ENCODE measurements around the gene SHC3. TPM values are rescaled to one million over a fixed set of nuclear protein-coding genes. Genes with fewer than 3 reads are reported as not detected.

Gene SHC3
- total RNA-seq, 2 donors from 2014 or later = 5.7 to 6.9 TPM

GRCh38 chr9:89025553-89025952 lies 153.1 kb downstream of the SHC3 start:
- ATAC-seq (no peak), DNase-seq (no peak)
- Histone ChIP-seq H3K27ac (no peak overlapping the region), H3K36me3 (replicated peaks in 1 of 2; ENCODE audit: insufficient read depth in 1 of 2, low read depth in 2 of 2) (no peaks in the 10 kb centered on the region), H3K9me3 (no peaks in the 10 kb centered on the region), H3K27me3 (no peaks in the 10 kb centered on the region), H3K4me1 (no peaks in the 10 kb centered on the region), H3K4me3 (no peak overlapping the region)
- TF ChIP-seq CTCF (IDR thresholded peaks at IDR 0.05) (no peak), POLR2A (IDR thresholded peaks at IDR 0.05) (no peak)
- intact Hi-C loops (cut with DNase I) = no loop called here

- H3K27ac ChIP-seq = no peak overlapping the region
Observed at GRCh38 chr9:89024727-89025126, 153.9 kb downstream of the SHC3 start.

GRCh38 chr9:89023740-89024139 lies 154.9 kb downstream of the SHC3 start:
- intact Hi-C loops (cut with DNase I) = no loop called here
- no peaks in the 10 kb centered on the region for H3K27me3 ChIP-seq
- H3K4me3 ChIP-seq = no peak overlapping the region
- ATAC-seq (no peak), DNase-seq (no peak)
- no peaks in the 10 kb centered on the region for H3K4me1 ChIP-seq
- 59 to 71% methylated on average over 3 of the region's 3 CpGs for WGBS, 2 donors
- H3K27ac ChIP-seq = no peak overlapping the region
- TF ChIP-seq CTCF (IDR thresholded peaks at IDR 0.05) (no peak), POLR2A (IDR thresholded peaks at IDR 0.05) (no peak)
- no peaks in the 10 kb centered on the region for H3K9me3 ChIP-seq
- no peaks in the 10 kb centered on the region for H3K36me3 ChIP-seq (replicated peaks in 1 of 2; ENCODE audit: insufficient read depth in 1 of 2, low read depth in 2 of 2)

More at GRCh38 chr9:89024727-89025126, 153.9 kb downstream of the SHC3 start:
- ATAC-seq (no peak), DNase-seq (no peak)
- H3K4me1 ChIP-seq = no peaks in the 10 kb centered on the region
- whole genome bisulfite sequencing, 2 donors = 78 to 83% methylated on average over 4 of the region's 4 CpGs
- H3K4me3 ChIP-seq = no peak overlapping the region
- intact Hi-C loops (cut with DNase I) = no loop called here
- no peaks in the 10 kb centered on the region for H3K36me3 ChIP-seq (replicated peaks in 1 of 2; ENCODE audit: insufficient read depth in 1 of 2, low read depth in 2 of 2)
- H3K9me3 ChIP-seq = no peaks in the 10 kb centered on the region
- TF ChIP-seq POLR2A (IDR thresholded peaks at IDR 0.05) (no peak), CTCF (IDR thresholded peaks at IDR 0.05) (no peak)
- H3K27me3 ChIP-seq = no peaks in the 10 kb centered on the region

GRCh38 chr9:89022902-89023301 lies 155.7 kb downstream of the SHC3 start:
- H3K27ac ChIP-seq = no peak overlapping the region
- no peaks in the 10 kb centered on the region for H3K9me3 ChIP-seq
- TF ChIP-seq CTCF (IDR thresholded peaks at IDR 0.05) (no peak), POLR2A (IDR thresholded peaks at IDR 0.05) (no peak)
- ATAC-seq = no peak
- WGBS, 2 donors = 75 to 83% methylated on average over 2 of the region's 2 CpGs
- no peaks in the 10 kb centered on the region for H3K4me1 ChIP-seq
- no peaks in the 10 kb centered on the region for H3K27me3 ChIP-seq
- no peaks in the 10 kb centered on the region for H3K36me3 ChIP-seq (replicated peaks in 1 of 2; ENCODE audit: insufficient read depth in 1 of 2, low read depth in 2 of 2)
- DNase-seq = no peak
- intact Hi-C loops (cut with DNase I) = no loop called here
- no peak overlapping the region for H3K4me3 ChIP-seq

- H3K27ac ChIP-seq = no peak overlapping the region
- H3K36me3 ChIP-seq (replicated peaks in 1 of 2; ENCODE audit: insufficient read depth in 1 of 2, low read depth in 2 of 2) = no peaks in the 10 kb centered on the region
- no peaks in the 10 kb centered on the region for H3K27me3 ChIP-seq
- intact Hi-C loops (cut with DNase I) = no loop called here
- WGBS, 2 donors = 50 to 62% methylated on average over 15 of the region's 15 CpGs
- TF ChIP-seq POLR2A (IDR thresholded peaks at IDR 0.05) (no peak), CTCF (IDR thresholded peaks at IDR 0.05) (no peak)
- DNase-seq (peak in 3 of 4 donors; percentile 16 to 39 (median 28)), ATAC-seq (peak; percentile 53)
- H3K4me3 ChIP-seq = no peak overlapping the region
- no peaks in the 10 kb centered on the region for H3K9me3 ChIP-seq
- H3K4me1 ChIP-seq = no peaks in the 10 kb centered on the region
Observed at GRCh38 chr9:89022001-89022759, 156.4 kb downstream of the SHC3 start.

Measured in body of pancreas (tissue), 4 donors.